ENCODE results near the gene CSNK1G1. TPM values are rescaled to one million over a fixed set of nuclear protein-coding genes. Genes with fewer than 3 reads are reported as not detected.
A peak's percentile ranks its signal among the peaks of the same experiment; 100 is the strongest.

The CSNK1G1 gene
- total RNA-seq, 4 donors from 2014 or later: 19.1 to 50.0 (median 21.3) TPM

- intact Hi-C loops (cut with DNase I): no loop called here
- peaks cover under 1 to 1% of the 10 kb centered on the region in 2 donors for H3K36me3 ChIP-seq
- peaks cover 8 to 17% of the 10 kb centered on the region in 2 donors for H3K4me1 ChIP-seq
- no peaks in the 10 kb centered on the region for H3K9me3 ChIP-seq
- no peak overlapping the region for H3K4me3 ChIP-seq (replicated peaks in 1 of 3)
- 95 to 96% methylated on average over 5 of the region's 5 CpGs for WGBS, 2 donors
- no peaks in the 10 kb centered on the region for H3K27me3 ChIP-seq
- no peak for DNase-seq
- H3K27ac ChIP-seq: no peak overlapping the region
- TF ChIP-seq, protein P1, sequence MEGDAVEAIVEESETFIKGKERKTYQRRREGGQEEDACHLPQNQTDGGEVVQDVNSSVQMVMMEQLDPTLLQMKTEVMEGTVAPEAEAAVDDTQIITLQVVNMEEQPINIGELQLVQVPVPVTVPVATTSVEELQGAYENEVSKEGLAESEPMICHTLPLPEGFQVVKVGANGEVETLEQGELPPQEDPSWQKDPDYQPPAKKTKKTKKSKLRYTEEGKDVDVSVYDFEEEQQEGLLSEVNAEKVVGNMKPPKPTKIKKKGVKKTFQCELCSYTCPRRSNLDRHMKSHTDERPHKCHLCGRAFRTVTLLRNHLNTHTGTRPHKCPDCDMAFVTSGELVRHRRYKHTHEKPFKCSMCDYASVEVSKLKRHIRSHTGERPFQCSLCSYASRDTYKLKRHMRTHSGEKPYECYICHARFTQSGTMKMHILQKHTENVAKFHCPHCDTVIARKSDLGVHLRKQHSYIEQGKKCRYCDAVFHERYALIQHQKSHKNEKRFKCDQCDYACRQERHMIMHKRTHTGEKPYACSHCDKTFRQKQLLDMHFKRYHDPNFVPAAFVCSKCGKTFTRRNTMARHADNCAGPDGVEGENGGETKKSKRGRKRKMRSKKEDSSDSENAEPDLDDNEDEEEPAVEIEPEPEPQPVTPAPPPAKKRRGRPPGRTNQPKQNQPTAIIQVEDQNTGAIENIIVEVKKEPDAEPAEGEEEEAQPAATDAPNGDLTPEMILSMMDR (IDR thresholded peaks at IDR 0.05): no peak
- TF ChIP-seq POLR2A (IDR thresholded peaks at IDR 0.05): no peak
Observed at GRCh38 chr15:64166102-64166890, 189.7 kb downstream of the CSNK1G1 start.

DNA sequence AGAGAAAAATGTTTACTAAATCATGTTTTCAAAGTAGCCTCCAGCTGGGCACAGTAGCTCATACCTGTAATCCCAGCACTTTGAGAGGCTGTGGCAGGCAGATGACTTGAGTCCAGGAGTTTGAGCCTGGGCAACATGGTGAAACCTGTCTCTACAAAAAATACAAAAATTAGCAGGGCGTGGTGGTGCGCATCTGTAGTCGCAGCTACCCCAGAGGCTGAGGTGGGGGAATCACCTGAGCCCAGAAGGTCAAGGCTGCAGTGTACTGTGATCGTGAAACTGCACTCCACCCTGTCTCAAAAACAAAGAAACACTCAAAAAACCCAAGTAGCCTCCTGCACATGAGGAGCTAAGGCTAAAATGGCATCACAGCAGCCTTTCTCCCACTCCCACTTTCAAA lies 191.5 kb downstream of the CSNK1G1 start:
- H3K27ac ChIP-seq: peak overlapping the region in 1 of 3 donors; percentile 42
- TF ChIP-seq, protein P1 (IDR thresholded peaks at IDR 0.05): no peak
- no peak for TF ChIP-seq POLR2A (IDR thresholded peaks at IDR 0.05)
- no peaks in the 10 kb centered on the region for H3K9me3 ChIP-seq
- DNase-seq: no peak
- intact Hi-C loops (cut with DNase I): loop anchor here (5.0 kb wide), 1 partner anchor 188 kb away; no protein-coding TSS in a partner anchor
- peaks cover 23 to 35% of the 10 kb centered on the region in 2 donors for H3K4me1 ChIP-seq
- WGBS, 2 donors: 83 to 93% methylated on average over 4 of the region's 4 CpGs
- peaks cover 18 to 19% of the 10 kb centered on the region in 2 donors for H3K36me3 ChIP-seq
- no peaks in the 10 kb centered on the region for H3K27me3 ChIP-seq
- no peak overlapping the region for H3K4me3 ChIP-seq (replicated peaks in 1 of 3)

DNA sequence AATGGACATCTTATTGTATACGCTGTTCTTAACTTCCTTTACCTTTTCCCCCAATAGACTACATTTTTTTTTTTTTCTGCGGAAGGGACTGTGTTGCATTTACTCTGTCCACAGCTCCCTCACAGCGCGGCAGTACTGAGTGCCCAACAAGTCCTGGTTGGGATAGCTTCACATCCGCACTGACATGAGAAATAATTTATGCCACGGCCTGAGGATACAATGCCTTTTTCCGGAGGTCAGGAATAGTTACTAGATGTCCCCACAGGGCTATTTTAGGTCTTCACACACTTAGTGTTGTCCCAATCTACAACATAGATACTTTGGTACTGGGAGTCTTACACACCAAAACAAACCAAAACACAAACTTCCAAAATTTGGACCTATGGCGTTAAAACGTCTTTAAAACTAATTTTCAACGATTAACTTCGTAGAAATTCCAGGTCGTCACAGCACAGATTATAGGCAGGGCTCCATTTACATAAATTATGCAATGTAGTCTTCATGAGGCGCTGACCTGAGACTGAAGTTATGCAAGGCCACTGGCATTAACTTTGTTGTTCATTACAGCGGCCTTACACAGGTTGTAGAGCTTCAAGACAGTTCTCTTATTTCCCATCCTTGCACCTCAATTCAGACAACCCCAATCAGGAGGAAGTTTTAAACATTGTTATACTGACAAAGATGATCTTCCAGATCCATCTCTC lies 192.2 kb downstream of the CSNK1G1 start:
- Histone ChIP-seq H3K4me3 (replicated peaks in 1 of 3) (peak overlapping the region in 1 of 3 donors; percentile 1), H3K36me3 (peaks cover 25 to 26% of the 10 kb centered on the region in 2 donors), H3K9me3 (no peaks in the 10 kb centered on the region), H3K27ac (peak overlapping the region; percentile 42 to 73 (median 68)), H3K4me1 (peaks cover 25 to 42% of the 10 kb centered on the region in 2 donors), H3K27me3 (no peaks in the 10 kb centered on the region)
- peak; percentile 44 to 51 for DNase-seq
- intact Hi-C loops (cut with DNase I): loop anchor here (5.0 kb wide), 1 partner anchor 188 kb away; no protein-coding TSS in a partner anchor
- TF ChIP-seq POLR2A (IDR thresholded peaks at IDR 0.05): no peak
- TF ChIP-seq, protein P1 (IDR thresholded peaks at IDR 0.05): peak in 1 of 6 experiments; percentile 2
- WGBS, 2 donors: 50 to 52% methylated on average over 14 of the region's 14 CpGs

- peak within 1 kb of the TSS; percentile 63 to 77 (median 69) for H3K4me3 ChIP-seq (replicated peaks in 1 of 3)
- H3K27me3 ChIP-seq: no peaks in the 10 kb centered on the region
- DNase-seq: peak; percentile 99
- H3K36me3 ChIP-seq: peaks cover 32 to 33% of the 10 kb centered on the region in 2 donors
- H3K9me3 ChIP-seq: no peaks in the 10 kb centered on the region
- peaks cover 29 to 49% of the 10 kb centered on the region in 2 donors for H3K4me1 ChIP-seq
- H3K27ac ChIP-seq: peak within 1 kb of the TSS; percentile 51 to 73 (median 68)
- 0 to 1% methylated on average over 17 to 31 of the region's 69 CpGs for WGBS, 2 donors
- TF ChIP-seq, protein P1 (IDR thresholded peaks at IDR 0.05): peak in 4 of 6 experiments; percentile 35 to 74 (median 48)
- peak; percentile 81 to 87 for TF ChIP-seq POLR2A (IDR thresholded peaks at IDR 0.05)
- intact Hi-C loops (cut with DNase I): loop anchor here (5.0 kb wide), 1 partner anchor 189 kb away; no protein-coding TSS in a partner anchor
Observed at GRCh38 chr15:64162869-64163658, 192.9 kb downstream of the CSNK1G1 start, which contains the start of gene PPIB. TSS of gene PPIB (minus strand) at chr15:64163022. CDS start at chr15:64162986, 36 bp downstream.
